Mammary epithelial cell (primary cell): ENCODE results near the gene CCN6.

ENCODE experiments used
- CTCF ChIP-seq, 2 donors: IDR thresholded peaks in 1 of 2; conservative IDR thresholded peaks in 1 of 2; 2 replicates each; pipeline ENCODE4 v1.5.1; 2011 to 2012; ENCODE audit warnings: inconsistent platforms in 2 of 2, low read length in 2 of 2, mild to moderate bottlenecking in 2 of 2, control low read depth in 1 of 2, low read depth in 1 of 2; ENCODE audit not compliant: insufficient read depth in 1 of 2; ENCODE audit errors: extremely low read depth in 1 of 2
- EZH2 ChIP-seq: IDR thresholded peaks from 2 replicates; pipeline ENCODE4 v1.6.1; 2012; ENCODE audit warnings: low read length, inconsistent platforms, borderline replicate concordance

GRCh38 chr6:112015725-112016124 is 38.2 kb upstream of the CCN6 start:
- TF ChIP-seq CTCF (conservative IDR thresholded peaks at IDR 0.05 in 1 of 2, IDR thresholded peaks at IDR 0.05 in 1 of 2; ENCODE audit: extremely low read depth in 1 of 2, insufficient read depth in 1 of 2, low read depth in 1 of 2, low read length in 2 of 2), result no peak
- TF ChIP-seq EZH2, result no peak
